Activated T-helper 2 cell treated with anti-CD3 and anti-CD28 coated beads, Interferon-gamma antibody, Interleukin-2, Interleukin-4, amounts not matched to agents 10 μg/mL and 5 μg/mL and 100 μg/mL, durations not matched to agents 14 hours and 24 hours and 36 hours (primary cell): Measurements from ENCODE around the gene MGLL. TPM values are rescaled to one million over a fixed set of nuclear protein-coding genes. Genes with fewer than 3 reads are reported as not detected.

Experiments
- DNase-seq: peaks from one replicate; pipeline ENCODE4 v3.0.0; 2021; ENCODE audit warnings: low spot score
- H3K27ac Mint-ChIP-seq: one replicate; pipeline ENCODE4 v1.8.0; 2021; ENCODE audit warnings: mixed read lengths
- H3K27me3 Mint-ChIP-seq: one replicate; pipeline ENCODE4 v1.8.0; 2021; ENCODE audit warnings: low read depth, mixed read lengths
- H3K36me3 Mint-ChIP-seq: one replicate; pipeline ENCODE4 v1.8.0; 2021; ENCODE audit warnings: low read depth, mixed read lengths
- H3K4me1 Mint-ChIP-seq: one replicate; pipeline ENCODE4 v1.8.0; 2021; ENCODE audit warnings: low read depth, mixed read lengths
- H3K4me3 Mint-ChIP-seq: one replicate; pipeline ENCODE4 v1.8.0; 2021; ENCODE audit warnings: low read depth, mild to moderate bottlenecking, moderate library complexity, mixed read lengths
- H3K9me3 Mint-ChIP-seq: one replicate; pipeline ENCODE4 v1.8.0; 2021; ENCODE audit warnings: mixed read lengths
- intact Hi-C: fragments of 100-400 bp; cut with micrococcal nuclease; formaldehyde crosslinking; loops from one replicate; pipeline ENCODE4 v1.15.1; 2023
- total RNA-seq: library from RNA; stranded (reverse); gene quantifications from 2 replicates; pipeline ENCODE4 v1.2.3, GENCODE V29; 2022

MGLL gene
- total RNA-seq, 1 donor from 2014 or later = 6.6 TPM

- Mint-ChIP-seq H3K9me3 (no peaks in the 10 kb centered on the region), H3K4me3 (no peak overlapping the region), H3K27ac (no peak overlapping the region), H3K27me3 (peaks cover 21% of the 10 kb centered on the region), H3K4me1 (no peaks in the 10 kb centered on the region), H3K36me3 (no peaks in the 10 kb centered on the region)
- intact Hi-C loops = no loop called here
- DNase-seq = no peak
Measured at GRCh38 chr3:127849368-127849767, 27.1 kb upstream of the MGLL start.

- peaks cover 21% of the 10 kb centered on the region for H3K27me3 Mint-ChIP-seq
- no peaks in the 10 kb centered on the region for H3K9me3 Mint-ChIP-seq
- no peaks in the 10 kb centered on the region for H3K4me1 Mint-ChIP-seq
- H3K36me3 Mint-ChIP-seq = no peaks in the 10 kb centered on the region
- no peak overlapping the region for H3K4me3 Mint-ChIP-seq
- intact Hi-C loops = no loop called here
- H3K27ac Mint-ChIP-seq = no peak overlapping the region
- no peak for DNase-seq
Measured at GRCh38 chr3:127848131-127849129, 26.1 kb upstream of the MGLL start.

GRCh38 chr3:127847236-127847720 is 25.0 kb upstream of the MGLL start:
- Mint-ChIP-seq H3K4me3 (no peak overlapping the region), H3K4me1 (no peaks in the 10 kb centered on the region), H3K27me3 (peaks cover 21% of the 10 kb centered on the region), H3K36me3 (no peaks in the 10 kb centered on the region), H3K27ac (no peak overlapping the region), H3K9me3 (no peaks in the 10 kb centered on the region)
- no peak for DNase-seq
- intact Hi-C loops = no loop called here

- intact Hi-C loops = no loop called here
- H3K9me3 Mint-ChIP-seq = no peaks in the 10 kb centered on the region
- no peak for DNase-seq
- no peaks in the 10 kb centered on the region for H3K4me1 Mint-ChIP-seq
- no peak overlapping the region for H3K27ac Mint-ChIP-seq
- no peak overlapping the region for H3K4me3 Mint-ChIP-seq
- no peaks in the 10 kb centered on the region for H3K36me3 Mint-ChIP-seq
- H3K27me3 Mint-ChIP-seq = peaks cover 21% of the 10 kb centered on the region
Measured at GRCh38 chr3:127846576-127846975, 24.3 kb upstream of the MGLL start.

GRCh38 chr3:127844326-127844942 is 22.1 kb upstream of the MGLL start:
- no peak for DNase-seq
- H3K27me3 Mint-ChIP-seq = peaks cover 26% of the 10 kb centered on the region
- intact Hi-C loops = no loop called here
- no peaks in the 10 kb centered on the region for H3K4me1 Mint-ChIP-seq
- no peaks in the 10 kb centered on the region for H3K36me3 Mint-ChIP-seq
- no peaks in the 10 kb centered on the region for H3K9me3 Mint-ChIP-seq
- H3K4me3 Mint-ChIP-seq = no peak overlapping the region
- no peak overlapping the region for H3K27ac Mint-ChIP-seq

- peaks cover 2% of the 10 kb centered on the region for H3K4me1 Mint-ChIP-seq
- intact Hi-C loops = no loop called here
- H3K27ac Mint-ChIP-seq = no peak overlapping the region
- no peak for DNase-seq
- no peaks in the 10 kb centered on the region for H3K36me3 Mint-ChIP-seq
- peaks cover 12% of the 10 kb centered on the region for H3K27me3 Mint-ChIP-seq
- H3K9me3 Mint-ChIP-seq = no peaks in the 10 kb centered on the region
- no peak overlapping the region for H3K4me3 Mint-ChIP-seq
Measured at GRCh38 chr3:127840671-127841070, 18.4 kb upstream of the MGLL start.

GRCh38 chr3:127839099-127839498 is 16.8 kb upstream of the MGLL start:
- H3K4me1 Mint-ChIP-seq = peaks cover 8% of the 10 kb centered on the region
- H3K27me3 Mint-ChIP-seq = peaks cover 7% of the 10 kb centered on the region
- intact Hi-C loops = loop anchor here (10.0 kb wide), 1 partner anchor 264 kb away; no protein-coding TSS in a partner anchor

GRCh38 chr3:127835993-127836882 is 13.9 kb upstream of the MGLL start:
- H3K4me1 Mint-ChIP-seq = peaks cover 8% of the 10 kb centered on the region
- DNase-seq = no peak
- no peak overlapping the region for H3K4me3 Mint-ChIP-seq
- no peak overlapping the region for H3K27ac Mint-ChIP-seq
- H3K36me3 Mint-ChIP-seq = no peaks in the 10 kb centered on the region
- H3K27me3 Mint-ChIP-seq = peaks cover 10% of the 10 kb centered on the region
- H3K9me3 Mint-ChIP-seq = peaks cover 5% of the 10 kb centered on the region
- intact Hi-C loops = loop anchor here (2.0 to 10.0 kb wide), 2 partner anchors 85 to 261 kb away; no protein-coding TSS in a partner anchor

More at GRCh38 chr3:127839099-127839498, 16.8 kb upstream of the MGLL start:
- Mint-ChIP-seq H3K4me3 (no peak overlapping the region), H3K9me3 (no peaks in the 10 kb centered on the region), H3K27ac (no peak overlapping the region), H3K36me3 (no peaks in the 10 kb centered on the region)
- no peak for DNase-seq

GRCh38 chr3:127834771-127835170 is 12.5 kb upstream of the MGLL start:
- H3K36me3 Mint-ChIP-seq = peaks cover 4% of the 10 kb centered on the region

GRCh38 chr3:127833281-127834032 is 11.1 kb upstream of the MGLL start:
- Mint-ChIP-seq H3K36me3 (peaks cover 6% of the 10 kb centered on the region), H3K27ac (no peak overlapping the region), H3K9me3 (peaks cover 30% of the 10 kb centered on the region), H3K4me1 (peaks cover 8% of the 10 kb centered on the region), H3K27me3 (peaks cover 3% of the 10 kb centered on the region), H3K4me3 (no peak overlapping the region)
- intact Hi-C loops = loop anchor here (2.0 to 10.0 kb wide), 3 partner anchors 83 to 259 kb away; no protein-coding TSS in a partner anchor
- no peak for DNase-seq

More at GRCh38 chr3:127834771-127835170, 12.5 kb upstream of the MGLL start:
- intact Hi-C loops = loop anchor here (2.0 to 10.0 kb wide), 3 partner anchors 84 to 260 kb away; no protein-coding TSS in a partner anchor
- Mint-ChIP-seq H3K9me3 (peaks cover 18% of the 10 kb centered on the region), H3K4me3 (no peak overlapping the region), H3K27me3 (peaks cover 3% of the 10 kb centered on the region), H3K27ac (no peak overlapping the region), H3K4me1 (peaks cover 8% of the 10 kb centered on the region)
- no peak for DNase-seq

- H3K36me3 Mint-ChIP-seq = peaks cover 9% of the 10 kb centered on the region
- intact Hi-C loops = loop anchor here (2.0 to 10.0 kb wide), 3 partner anchors 134 to 257 kb away; no protein-coding TSS in a partner anchor
Measured at GRCh38 chr3:127831723-127832172, 9.4 kb upstream of the MGLL start.

More at GRCh38 chr3:127831723-127832172, 9.4 kb upstream of the MGLL start:
- no peak overlapping the region for H3K4me3 Mint-ChIP-seq
- H3K27me3 Mint-ChIP-seq = peaks cover 6% of the 10 kb centered on the region
- peaks cover 42% of the 10 kb centered on the region for H3K9me3 Mint-ChIP-seq
- no peak overlapping the region for H3K27ac Mint-ChIP-seq
- no peak for DNase-seq
- peaks cover 8% of the 10 kb centered on the region for H3K4me1 Mint-ChIP-seq
